ENCODE results near the gene RRAS. TPM values are rescaled to one million over a fixed set of nuclear protein-coding genes. Genes with fewer than 3 reads are reported as not detected.

The RRAS gene
- total and polyA plus RNA-seq, 2 of the 4 experiments (the other 2 are of a cell fraction), result 50.2 to 241 TPM

- TF ChIP-seq ELK1 (IDR thresholded peaks at IDR 0.05; ENCODE audit: borderline replicate concordance, low read depth, low read length), result no peak
- no peak for TF ChIP-seq BHLHE40 (IDR thresholded peaks at IDR 0.05; ENCODE audit: low read depth, low read length)
- TF ChIP-seq RAD21 (IDR thresholded peaks at IDR 0.05; ENCODE audit: low read length), result no peak
- TF ChIP-seq MXI1 (IDR thresholded peaks at IDR 0.05; ENCODE audit: borderline replicate concordance, low read depth, low read length), result no peak
- TF ChIP-seq FOS (IDR thresholded peaks at IDR 0.05; ENCODE audit: low read depth, low read length), result no peak
- TF ChIP-seq, protein P1, sequence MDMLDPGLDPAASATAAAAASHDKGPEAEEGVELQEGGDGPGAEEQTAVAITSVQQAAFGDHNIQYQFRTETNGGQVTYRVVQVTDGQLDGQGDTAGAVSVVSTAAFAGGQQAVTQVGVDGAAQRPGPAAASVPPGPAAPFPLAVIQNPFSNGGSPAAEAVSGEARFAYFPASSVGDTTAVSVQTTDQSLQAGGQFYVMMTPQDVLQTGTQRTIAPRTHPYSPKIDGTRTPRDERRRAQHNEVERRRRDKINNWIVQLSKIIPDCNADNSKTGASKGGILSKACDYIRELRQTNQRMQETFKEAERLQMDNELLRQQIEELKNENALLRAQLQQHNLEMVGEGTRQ (IDR thresholded peaks at IDR 0.05; ENCODE audit: low read depth, low read length), result no peak
- TF ChIP-seq NFE2L2 (IDR thresholded peaks at IDR 0.05; ENCODE audit: low read depth, low read length), result no peak
- no peak for TF ChIP-seq MAZ (IDR thresholded peaks at IDR 0.05; ENCODE audit: borderline replicate concordance, low read depth, low read length)
- TF ChIP-seq SMC3 (IDR thresholded peaks at IDR 0.05; ENCODE audit: low read depth, low read length), result no peak
- TF ChIP-seq, protein P2, sequence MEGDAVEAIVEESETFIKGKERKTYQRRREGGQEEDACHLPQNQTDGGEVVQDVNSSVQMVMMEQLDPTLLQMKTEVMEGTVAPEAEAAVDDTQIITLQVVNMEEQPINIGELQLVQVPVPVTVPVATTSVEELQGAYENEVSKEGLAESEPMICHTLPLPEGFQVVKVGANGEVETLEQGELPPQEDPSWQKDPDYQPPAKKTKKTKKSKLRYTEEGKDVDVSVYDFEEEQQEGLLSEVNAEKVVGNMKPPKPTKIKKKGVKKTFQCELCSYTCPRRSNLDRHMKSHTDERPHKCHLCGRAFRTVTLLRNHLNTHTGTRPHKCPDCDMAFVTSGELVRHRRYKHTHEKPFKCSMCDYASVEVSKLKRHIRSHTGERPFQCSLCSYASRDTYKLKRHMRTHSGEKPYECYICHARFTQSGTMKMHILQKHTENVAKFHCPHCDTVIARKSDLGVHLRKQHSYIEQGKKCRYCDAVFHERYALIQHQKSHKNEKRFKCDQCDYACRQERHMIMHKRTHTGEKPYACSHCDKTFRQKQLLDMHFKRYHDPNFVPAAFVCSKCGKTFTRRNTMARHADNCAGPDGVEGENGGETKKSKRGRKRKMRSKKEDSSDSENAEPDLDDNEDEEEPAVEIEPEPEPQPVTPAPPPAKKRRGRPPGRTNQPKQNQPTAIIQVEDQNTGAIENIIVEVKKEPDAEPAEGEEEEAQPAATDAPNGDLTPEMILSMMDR (conservative IDR thresholded peaks at IDR 0.05; ENCODE audit: low read depth, low read length), result no peak
- no peak for TF ChIP-seq RCOR1 (IDR thresholded peaks at IDR 0.05; ENCODE audit: insufficient replicate concordance, low read length)
- no peak for TF ChIP-seq RFX5 (IDR thresholded peaks at IDR 0.05; ENCODE audit: low read depth, low read length)
- no peak for TF ChIP-seq MAFK (IDR thresholded peaks at IDR 0.05; ENCODE audit: low read depth, low read length)
- dilution Hi-C loops (cut with HindIII; ENCODE audit: low sequenced_read_pairs, unreplicated experiment), result no loop called here
- Histone ChIP-seq H2BK5ac (ENCODE audit: low read depth, low read length, poor library complexity, severe bottlenecking) (no peak overlapping the region), H3K4ac (ENCODE audit: low read depth, low read length) (no peak overlapping the region), H2BK15ac (ENCODE audit: low read depth, low read length) (no peak overlapping the region), H2AK5ac (ENCODE audit: low read depth, low read length) (no peak overlapping the region), H3K79me1 (ENCODE audit: low read depth in 1 of 2, low read length in 2 of 2) (peaks cover 19 to 62% of the 10 kb centered on the region in 2 experiments), H3K9me3 (ENCODE audit: control insufficient read depth, insufficient read depth, low read length) (no peaks in the 10 kb centered on the region), H3K27ac (ENCODE audit: insufficient read depth, low read length) (no peak overlapping the region), H2AFZ (replicated peaks; ENCODE audit: low read length, poor library complexity) (no peak overlapping the region), H4K20me1 (ENCODE audit: insufficient read depth, low read length) (peaks cover 55% of the 10 kb centered on the region), H3K56ac (ENCODE audit: extremely low read depth, insufficient read depth, low read length) (no peak overlapping the region), H3K14ac (replicated peaks; ENCODE audit: low read depth, low read length) (no peak overlapping the region), H4K91ac (ENCODE audit: insufficient read depth, low read depth, low read length) (no peak overlapping the region), H2BK120ac (ENCODE audit: low read depth, low read length) (no peak overlapping the region), H3K9ac (ENCODE audit: low read depth, low read length) (no peak overlapping the region), H3K18ac (ENCODE audit: low read depth, low read length) (no peak overlapping the region), H3K23ac (ENCODE audit: low read depth, low read length) (no peak overlapping the region), H4K8ac (ENCODE audit: low read depth in 2 of 2, low read length in 2 of 2) (no peak overlapping the region), H3K9me1 (ENCODE audit: insufficient read depth, low read length) (peaks cover 3% of the 10 kb centered on the region; the same call in 1 of the 2 replicates), H4K5ac (ENCODE audit: low read depth, low read length) (no peak overlapping the region), H3K4me1 (ENCODE audit: control insufficient read depth, insufficient read depth, low read length) (peaks cover 10% of the 10 kb centered on the region), H3K36me3 (ENCODE audit: control insufficient read depth, insufficient read depth, low read length) (peaks cover 49% of the 10 kb centered on the region), H3K27me3 (ENCODE audit: control insufficient read depth, insufficient read depth, low read length) (no peaks in the 10 kb centered on the region), H2AK9ac (replicated peaks; ENCODE audit: low read depth, low read length, poor library complexity) (peak overlapping the region; percentile 13), H2BK20ac (ENCODE audit: low read depth, low read length) (no peak overlapping the region), H3K4me2 (ENCODE audit: low read depth, low read length) (no peak overlapping the region), H3K4me3 (ENCODE audit: insufficient read depth, low read depth, low read length) (no peak overlapping the region)
- WGBS, 2 experiments (ENCODE audit: extremely low coverage in 2 of 2, insufficient read length in 1 of 2), result 100% methylated on average over 5 of the region's 18 CpGs; no CpG with 5 or more reads in 1 of the 2 experiments
- in situ Hi-C loops (cut with MboI; ENCODE audit: low sequenced_read_pairs), result loop anchor here (10.0 kb wide), 1 partner anchor 171 kb away; the partner anchor contains the start of gene PTOV1
- intact Hi-C loops (cut with micrococcal nuclease), result loop anchor here (5.0 kb wide), 1 partner anchor 112 kb away; no protein-coding TSS in a partner anchor
- ATAC-seq (ENCODE audit: low read depth) (no peak), DNase-seq (no peak)
- ChIA-PET CTCF (no interaction called here), POLR2A (ENCODE audit: unreplicated experiment) (no interaction called here)
- BruUV-seq (replicated peaks), result no TSS peak
These were observed 43.9 kb upstream of the RRAS start for GRCh38 chr19:49683814-49684250.

Measured in IMR-90 (cell line).